ENCODE measurements around the gene CFL1.

DNA sequence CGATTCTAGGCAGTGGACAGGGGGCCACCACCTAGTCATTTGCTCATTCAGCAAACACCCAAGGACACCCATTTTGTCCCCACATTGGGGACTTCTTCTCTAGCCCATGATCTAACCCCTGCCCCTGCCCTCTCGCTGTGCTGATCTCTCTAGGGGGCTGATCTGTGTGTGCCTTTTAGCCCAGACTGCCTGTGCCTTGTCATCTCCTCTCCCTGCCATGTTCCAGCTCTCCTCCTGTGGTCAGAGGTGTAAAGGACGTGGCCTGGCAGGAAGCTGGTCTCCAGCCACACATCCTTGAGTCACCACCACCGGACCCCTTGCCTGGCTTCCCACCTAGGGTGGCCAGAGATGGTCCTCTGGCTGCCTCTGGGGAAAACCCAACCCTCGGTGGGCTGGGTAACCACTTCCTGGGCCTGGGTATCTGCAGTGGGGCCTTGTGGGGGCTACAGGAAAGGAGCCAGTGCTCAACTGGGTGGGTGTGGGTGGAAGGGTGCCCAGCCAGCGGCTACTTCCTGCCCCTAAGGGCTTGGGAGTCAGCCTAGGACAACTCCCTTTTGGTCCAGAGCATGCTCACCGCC lies 23.0 kb upstream of the CFL1 start:
- TF ChIP-seq CTCF (conservative IDR thresholded peaks at IDR 0.05; ENCODE audit: low read length) (no peak), EZH2phosphoT487 (IDR thresholded peaks at IDR 0.05; ENCODE audit: borderline replicate concordance) (no peak)
